Stimulated activated naive CD8-positive, alpha-beta T cell treated with anti-CD3 and anti-CD28 coated beads, Interleukin-15, amount 100 ng/mL, for 72 hours (primary cell): ENCODE results near the gene UST.

Experiments
- ATAC-seq: fragments of 150-1000 bp; cut with Tn5 transposase; 2 replicates; pipeline ENCODE4 v1.10.0; 2021; ENCODE audit warnings: mild to moderate bottlenecking, moderate library complexity
- DNase-seq, 2 donors: peaks; one replicate each; pipeline ENCODE4 v3.0.0; 2021 to 2022
- H3K27ac Mint-ChIP-seq, 2 donors: one replicate each; pipeline ENCODE4 v1.8.0; 2022; ENCODE audit warnings: mild to moderate bottlenecking in 2 of 2, mixed read lengths in 2 of 2, moderate library complexity in 2 of 2
- H3K27me3 Mint-ChIP-seq: one replicate; pipeline ENCODE4 v1.8.0; 2022; ENCODE audit warnings: mixed read lengths
- H3K4me1 Mint-ChIP-seq: one replicate; pipeline ENCODE4 v1.8.0; 2022; ENCODE audit warnings: mild to moderate bottlenecking, mixed read lengths
- H3K4me3 Mint-ChIP-seq, 2 donors: one replicate each; pipeline ENCODE4 v1.8.0; 2022; ENCODE audit warnings: mild to moderate bottlenecking in 2 of 2, mixed read lengths in 2 of 2, moderate library complexity in 1 of 2
- H3K9me3 Mint-ChIP-seq, 2 donors: one replicate each; pipeline ENCODE4 v1.8.0; 2022; ENCODE audit warnings: mixed read lengths in 2 of 2

Gene UST

GRCh38 chr6:149044528-149044927 lies 297.7 kb downstream of the UST start:
- H3K27ac Mint-ChIP-seq = no peak overlapping the region
- H3K4me1 Mint-ChIP-seq = peaks cover 28% of the 10 kb centered on the region
- H3K27me3 Mint-ChIP-seq = no peaks in the 10 kb centered on the region
- H3K4me3 Mint-ChIP-seq = no peak overlapping the region
- ATAC-seq = no peak
- DNase-seq = no peak
- no peaks in the 10 kb centered on the region for H3K9me3 Mint-ChIP-seq

GRCh38 chr6:149045404-149045803 lies 298.6 kb downstream of the UST start:
- Mint-ChIP-seq H3K27me3 (no peaks in the 10 kb centered on the region), H3K27ac (peak overlapping the region in 1 of 2 donors; percentile 40), H3K4me3 (no peak overlapping the region), H3K9me3 (no peaks in the 10 kb centered on the region), H3K4me1 (peaks cover 20% of the 10 kb centered on the region)
- peak; percentile 91 for ATAC-seq
- DNase-seq = peak in 1 of 2 donors; percentile 32

- no peak for ATAC-seq
- no peak for DNase-seq
- Mint-ChIP-seq H3K27ac (peak overlapping the region in 1 of 2 donors; percentile 77), H3K27me3 (no peaks in the 10 kb centered on the region), H3K4me3 (peak overlapping the region; percentile 27 to 35), H3K4me1 (peaks cover 20% of the 10 kb centered on the region), H3K9me3 (no peaks in the 10 kb centered on the region)
These were observed 299.5 kb downstream of the UST start for GRCh38 chr6:149046164-149046821.

- Mint-ChIP-seq H3K4me3 (peak overlapping the region; percentile 27 to 35), H3K27me3 (no peaks in the 10 kb centered on the region), H3K27ac (peak overlapping the region; percentile 6 to 77), H3K4me1 (peaks cover 20% of the 10 kb centered on the region), H3K9me3 (no peaks in the 10 kb centered on the region)
- no peak for DNase-seq
- ATAC-seq = no peak
These were observed 300.0 kb downstream of the UST start for GRCh38 chr6:149046822-149047246.

GRCh38 chr6:149049230-149049629 lies 302.4 kb downstream of the UST start:
- DNase-seq = no peak
- Mint-ChIP-seq H3K27me3 (no peaks in the 10 kb centered on the region), H3K4me1 (peaks cover 33% of the 10 kb centered on the region), H3K9me3 (no peaks in the 10 kb centered on the region), H3K27ac (no peak overlapping the region), H3K4me3 (no peak overlapping the region)
- no peak for ATAC-seq

- H3K27ac Mint-ChIP-seq = no peak overlapping the region
- no peaks in the 10 kb centered on the region for H3K9me3 Mint-ChIP-seq
- peaks cover 38% of the 10 kb centered on the region for H3K4me1 Mint-ChIP-seq
- DNase-seq (no peak), ATAC-seq (no peak)
- H3K27me3 Mint-ChIP-seq = no peaks in the 10 kb centered on the region
- no peak overlapping the region for H3K4me3 Mint-ChIP-seq
These were observed 303.3 kb downstream of the UST start for GRCh38 chr6:149050160-149050559.

- H3K4me1 Mint-ChIP-seq = peaks cover 28% of the 10 kb centered on the region
- H3K27ac Mint-ChIP-seq = no peak overlapping the region
- DNase-seq (no peak), ATAC-seq (peak; percentile 50)
- H3K9me3 Mint-ChIP-seq = no peaks in the 10 kb centered on the region
- H3K4me3 Mint-ChIP-seq = no peak overlapping the region
- H3K27me3 Mint-ChIP-seq = no peaks in the 10 kb centered on the region
These were observed 305.7 kb downstream of the UST start for GRCh38 chr6:149052350-149053106.

GRCh38 chr6:149053848-149054558 lies 307.2 kb downstream of the UST start:
- DNase-seq = no peak
- Mint-ChIP-seq H3K27ac (no peak overlapping the region), H3K9me3 (no peaks in the 10 kb centered on the region), H3K4me1 (peaks cover 23% of the 10 kb centered on the region), H3K27me3 (no peaks in the 10 kb centered on the region), H3K4me3 (no peak overlapping the region)
- ATAC-seq = no peak

GRCh38 chr6:149054559-149055194 lies 307.8 kb downstream of the UST start:
- no peaks in the 10 kb centered on the region for H3K9me3 Mint-ChIP-seq
- DNase-seq (no peak), ATAC-seq (no peak)
- no peak overlapping the region for H3K27ac Mint-ChIP-seq
- H3K4me1 Mint-ChIP-seq = peaks cover 30% of the 10 kb centered on the region
- H3K4me3 Mint-ChIP-seq = no peak overlapping the region
- H3K27me3 Mint-ChIP-seq = no peaks in the 10 kb centered on the region

GRCh38 chr6:149055195-149055899 lies 308.5 kb downstream of the UST start:
- Mint-ChIP-seq H3K27ac (no peak overlapping the region), H3K4me1 (peaks cover 37% of the 10 kb centered on the region), H3K9me3 (no peaks in the 10 kb centered on the region), H3K4me3 (no peak overlapping the region), H3K27me3 (no peaks in the 10 kb centered on the region)
- DNase-seq = no peak
- no peak for ATAC-seq

- H3K27ac Mint-ChIP-seq = no peak overlapping the region
- peaks cover 49% of the 10 kb centered on the region for H3K4me1 Mint-ChIP-seq
- no peak overlapping the region for H3K4me3 Mint-ChIP-seq
- H3K27me3 Mint-ChIP-seq = no peaks in the 10 kb centered on the region
- H3K9me3 Mint-ChIP-seq = no peaks in the 10 kb centered on the region
- ATAC-seq = no peak
- DNase-seq = no peak
These were observed 310.1 kb downstream of the UST start for GRCh38 chr6:149056777-149057463.

GRCh38 chr6:149057464-149057840 lies 310.6 kb downstream of the UST start:
- H3K27me3 Mint-ChIP-seq = no peaks in the 10 kb centered on the region
- no peak overlapping the region for H3K4me3 Mint-ChIP-seq
- DNase-seq = no peak
- no peaks in the 10 kb centered on the region for H3K9me3 Mint-ChIP-seq
- ATAC-seq = no peak
- no peak overlapping the region for H3K27ac Mint-ChIP-seq
- H3K4me1 Mint-ChIP-seq = peaks cover 47% of the 10 kb centered on the region

- H3K4me1 Mint-ChIP-seq = peaks cover 45% of the 10 kb centered on the region
These were observed 312.7 kb downstream of the UST start for GRCh38 chr6:149059557-149059956.

GRCh38 chr6:149060300-149060984 lies 313.6 kb downstream of the UST start:
- peak overlapping the region; percentile 35 to 81 for H3K27ac Mint-ChIP-seq
- peaks cover 42% of the 10 kb centered on the region for H3K4me1 Mint-ChIP-seq
- DNase-seq (peak; percentile 43 to 53), ATAC-seq (peak; percentile 97)
- H3K9me3 Mint-ChIP-seq = no peaks in the 10 kb centered on the region
- H3K4me3 Mint-ChIP-seq = peak overlapping the region; percentile 59 to 70
- no peaks in the 10 kb centered on the region for H3K27me3 Mint-ChIP-seq

More at GRCh38 chr6:149059557-149059956, 312.7 kb downstream of the UST start:
- no peak overlapping the region for H3K27ac Mint-ChIP-seq
- ATAC-seq (no peak), DNase-seq (no peak)
- H3K4me3 Mint-ChIP-seq = peak overlapping the region; percentile 43 to 59
- H3K27me3 Mint-ChIP-seq = no peaks in the 10 kb centered on the region
- no peaks in the 10 kb centered on the region for H3K9me3 Mint-ChIP-seq
